MCF 10A (cell line): Measurements from ENCODE around the gene EPB41L4A. TPM values are rescaled to one million over a fixed set of nuclear protein-coding genes. Genes with fewer than 3 reads are reported as not detected.

Source experiments
- BruUV-seq: library from RNA; stranded (reverse); fragments of 400-500 nt; replicated peaks from 2 replicates; lab custom pipeline; 2021; lab: Mats Ljungman, UMichigan
- CTCF ChIA-PET: fragments of 300-600 bp; sonication (Branson Sonifier 250); formaldehyde crosslinking; extraction: SDS; loops from one replicate; lab custom pipeline; 2021; ENCODE audit warnings: antibody characterized with exemption, inconsistent platforms; lab: Yijun Ruan, JAX
- POLR2A ChIA-PET: fragments of 300-600, 350-650 bp; sonication (Branson Sonifier 250); formaldehyde crosslinking; extraction: SDS; loops from one replicate; lab custom pipeline; 2020; ENCODE audit warnings: antibody characterized with exemption, inconsistent platforms; lab: Yijun Ruan, JAX
- DNase-seq: peaks from one replicate; pipeline ENCODE4 v3.0.0-alpha.2; 2018; ENCODE audit not compliant: unreplicated experiment
- H3K27ac Mint-ChIP-seq: one replicate; pipeline ENCODE4 v1.8.0; 2022; ENCODE audit warnings: mild to moderate bottlenecking, low read depth, mixed read lengths; ENCODE audit not compliant: unreplicated experiment
- H3K27me3 Mint-ChIP-seq: one replicate; pipeline ENCODE4 v1.8.0; 2022; ENCODE audit warnings: mixed read lengths; ENCODE audit not compliant: insufficient read depth, unreplicated experiment
- H3K36me3 Mint-ChIP-seq: one replicate; pipeline ENCODE4 v1.8.0; 2022; ENCODE audit warnings: mild to moderate bottlenecking, moderate library complexity, mixed read lengths; ENCODE audit not compliant: insufficient read depth, unreplicated experiment
- H3K4me1 Mint-ChIP-seq: one replicate; pipeline ENCODE4 v1.8.0; 2022; ENCODE audit warnings: mixed read lengths; ENCODE audit not compliant: insufficient read depth, unreplicated experiment
- H3K4me3 Mint-ChIP-seq: one replicate; pipeline ENCODE4 v1.8.0; 2022; ENCODE audit warnings: mild to moderate bottlenecking, moderate library complexity, mixed read lengths; ENCODE audit not compliant: unreplicated experiment
- H3K9me3 Mint-ChIP-seq: one replicate; pipeline ENCODE4 v1.8.0; 2022; ENCODE audit warnings: mixed read lengths; ENCODE audit not compliant: unreplicated experiment
- CTCF ChIP-seq: fragments of 200-600 bp; IDR thresholded peaks from one replicate; pipeline ENCODE4 v1.8.0; 2022; ENCODE audit warnings: antibody characterized with exemption, mild to moderate bottlenecking; ENCODE audit not compliant: unreplicated experiment
- intact Hi-C: fragments of 100-400 bp; cut with micrococcal nuclease; formaldehyde crosslinking; loops from 2 replicates; pipeline ENCODE4 v1.14.1; 2022
- total RNA-seq: library from RNA; stranded (reverse); gene quantifications from 2 replicates; pipeline ENCODE4 v1.2.3, GENCODE V29; 2022

The EPB41L4A gene
- total RNA-seq, 1 experiment from 2014 or later = 12.4 TPM

- TF ChIP-seq CTCF = no peak
- Mint-ChIP-seq H3K27me3 (no peaks in the 10 kb centered on the region), H3K27ac (no peak overlapping the region), H3K36me3 (peaks cover 28% of the 10 kb centered on the region), H3K9me3 (no peaks in the 10 kb centered on the region), H3K4me3 (no peak overlapping the region), H3K4me1 (peaks cover 11% of the 10 kb centered on the region)
- BruUV-seq = no TSS peak
- no peak for DNase-seq
- intact Hi-C loops = no loop called here
- POLR2A ChIA-PET = no interaction called here
- CTCF ChIA-PET = interaction anchor here (2.1 kb wide), 1 partner anchor 83 kb away, joined by 5 read pairs; no protein-coding TSS in a partner anchor
Observed at GRCh38 chr5:112258571-112258970, 160.5 kb downstream of the EPB41L4A start.

- peaks cover 25% of the 10 kb centered on the region for H3K36me3 Mint-ChIP-seq
- BruUV-seq = no TSS peak
- no peak for TF ChIP-seq CTCF
- ChIA-PET POLR2A (interaction anchor here (0.7 to 0.8 kb wide), 2 partner anchors 10 to 30 kb away, joined by 3 read pairs; no protein-coding TSS in a partner anchor), CTCF (interaction anchor here (0.6 to 2.1 kb wide), 4 partner anchors 47 to 162 kb away, joined by 3 to 5 read pairs (median 4); no protein-coding TSS in a partner anchor)
- intact Hi-C loops = no loop called here
- no peaks in the 10 kb centered on the region for H3K9me3 Mint-ChIP-seq
- no peak overlapping the region for H3K4me3 Mint-ChIP-seq
- H3K27ac Mint-ChIP-seq = no peak overlapping the region
- H3K27me3 Mint-ChIP-seq = no peaks in the 10 kb centered on the region
- DNase-seq = no peak
- H3K4me1 Mint-ChIP-seq = peaks cover 17% of the 10 kb centered on the region
Observed at GRCh38 chr5:112257976-112258375, 161.1 kb downstream of the EPB41L4A start.

DNA sequence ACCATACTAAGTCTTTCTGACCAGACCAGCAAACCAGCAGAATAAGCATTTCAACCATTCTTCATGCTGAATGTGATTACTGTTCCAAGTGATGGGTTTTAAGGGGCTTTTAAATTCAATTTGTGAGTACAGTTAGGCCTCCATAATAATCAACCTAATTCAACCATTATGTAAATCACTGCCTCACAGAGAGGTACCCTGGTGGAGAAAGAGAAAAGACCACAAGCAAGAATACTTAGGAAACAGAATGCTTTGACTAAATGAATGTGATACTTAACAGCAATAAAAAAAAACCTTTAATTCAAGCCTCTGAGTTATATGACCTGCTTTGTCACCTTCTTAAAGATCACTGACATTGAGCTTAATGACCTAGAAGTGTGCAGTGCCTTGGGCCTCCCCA, 162.1 kb downstream of the EPB41L4A start:
- Mint-ChIP-seq H3K9me3 (no peaks in the 10 kb centered on the region), H3K27ac (no peak overlapping the region), H3K36me3 (peaks cover 18% of the 10 kb centered on the region), H3K4me1 (peaks cover 27% of the 10 kb centered on the region), H3K4me3 (no peak overlapping the region), H3K27me3 (no peaks in the 10 kb centered on the region)
- intact Hi-C loops = no loop called here
- DNase-seq = no peak
- POLR2A ChIA-PET = interaction anchor here (0.7 to 0.8 kb wide), 2 partner anchors 11 to 29 kb away, joined by 3 read pairs; no protein-coding TSS in a partner anchor
- TF ChIP-seq CTCF = no peak
- CTCF ChIA-PET = interaction anchor here (0.6 to 2.1 kb wide), 4 partner anchors 46 to 502 kb away, joined by 3 to 5 read pairs (median 4); no protein-coding TSS in a partner anchor
- no TSS peak for BruUV-seq

- peaks cover 6% of the 10 kb centered on the region for H3K36me3 Mint-ChIP-seq
Observed at GRCh38 chr5:112254303-112254702, 164.8 kb downstream of the EPB41L4A start.

More at GRCh38 chr5:112254303-112254702, 164.8 kb downstream of the EPB41L4A start:
- peaks cover 31% of the 10 kb centered on the region for H3K4me1 Mint-ChIP-seq
- no peaks in the 10 kb centered on the region for H3K9me3 Mint-ChIP-seq
- no peak overlapping the region for H3K4me3 Mint-ChIP-seq
- no peak overlapping the region for H3K27ac Mint-ChIP-seq
- POLR2A ChIA-PET = interaction anchor here (1.2 to 4.9 kb wide), 6 partner anchors 17 to 37 kb away, joined by 3 to 24 read pairs (median 5); no protein-coding TSS in a partner anchor
- no TSS peak for BruUV-seq
- TF ChIP-seq CTCF = no peak
- peak; percentile 33 for DNase-seq
- intact Hi-C loops = no loop called here
- CTCF ChIA-PET = interaction anchor here (1.0 to 1.1 kb wide), 2 partner anchors 165 to 166 kb away, joined by 3 read pairs; partner anchors contain the start of gene EPB41L4A
- H3K27me3 Mint-ChIP-seq = no peaks in the 10 kb centered on the region
